Fibroblast of pulmonary artery (primary cell): Measurements from ENCODE around the gene CLN5.

Experiments
- DNase-seq: peaks from one replicate; pipeline ENCODE4 v3.0.0-alpha.2; 2010; ENCODE audit warnings: low read depth
- H3K4me3 ChIP-seq: replicated peaks from 2 replicates; pipeline ENCODE4 v1.5.1; 2011; ENCODE audit warnings: low read depth, mild to moderate bottlenecking, control low read depth, low read length, moderate library complexity
- CTCF ChIP-seq: IDR thresholded peaks from 2 replicates; pipeline ENCODE4 v1.5.1; 2011; ENCODE audit warnings: mild to moderate bottlenecking, control low read depth, low read length, inconsistent platforms; ENCODE audit errors: missing control alignments

Gene CLN5

GRCh38 chr13:77016888-77017623, 25.2 kb downstream of the CLN5 start:
- no peak for TF ChIP-seq CTCF

GRCh38 chr13:77019756-77020155, 27.9 kb downstream of the CLN5 start:
- H3K4me3 ChIP-seq: no peak overlapping the region
- DNase-seq: no peak
- no peak for TF ChIP-seq CTCF

More at GRCh38 chr13:77016888-77017623, 25.2 kb downstream of the CLN5 start:
- no peak overlapping the region for H3K4me3 ChIP-seq
- DNase-seq: no peak

- H3K4me3 ChIP-seq: no peak overlapping the region
- peak; percentile 51 for DNase-seq
- no peak for TF ChIP-seq CTCF
Measured at GRCh38 chr13:77022341-77022740, 30.5 kb downstream of the CLN5 start.

GRCh38 chr13:77026255-77026860, 34.5 kb downstream of the CLN5 start:
- TF ChIP-seq CTCF: no peak
- DNase-seq: peak; percentile 61

GRCh38 chr13:77026861-77027621, 35.2 kb downstream of the CLN5 start, which contains the start of gene FBXL3:
FBXL3 (minus strand) TSS chr13:77027159; CDS start chr13:77021860, 5,299 bp downstream.
- TF ChIP-seq CTCF: no peak
- peak within 1 kb of the TSS; percentile 66 for H3K4me3 ChIP-seq
- peak; percentile 94 for DNase-seq

More at GRCh38 chr13:77026255-77026860, 34.5 kb downstream of the CLN5 start:
- H3K4me3 ChIP-seq: peak overlapping the region; percentile 66

- H3K4me3 ChIP-seq: peak overlapping the region; percentile 66
Measured at GRCh38 chr13:77028202-77028601, 36.3 kb downstream of the CLN5 start.

More at GRCh38 chr13:77028202-77028601, 36.3 kb downstream of the CLN5 start:
- peak; percentile 50 for DNase-seq
- TF ChIP-seq CTCF: no peak
